ENCODE data around the gene RCHY1.
"Not testable (repeated sequence)": the region's sequence is repeated elsewhere in the genome, so short reads cannot be mapped to it uniquely, and the experiment has no call there.

- not testable (repeated sequence) for TF ChIP-seq EZH2 (IDR thresholded peaks at IDR 0.05; ENCODE audit: borderline replicate concordance, low read depth, low read length, severe bottlenecking); CTCF (IDR thresholded peaks at IDR 0.05; ENCODE audit: borderline replicate concordance, extremely low read depth, low read length, poor library complexity, severe bottlenecking)
Measured at GRCh38 chr4:75509592-75509991, 4.6 kb downstream of the RCHY1 start.
